ENCODE data around the gene CALN1.
"Not testable (repeated sequence)": the region's sequence is repeated elsewhere in the genome, so short reads cannot be mapped to it uniquely, and the experiment has no call there.

CALN1 gene

DNA sequence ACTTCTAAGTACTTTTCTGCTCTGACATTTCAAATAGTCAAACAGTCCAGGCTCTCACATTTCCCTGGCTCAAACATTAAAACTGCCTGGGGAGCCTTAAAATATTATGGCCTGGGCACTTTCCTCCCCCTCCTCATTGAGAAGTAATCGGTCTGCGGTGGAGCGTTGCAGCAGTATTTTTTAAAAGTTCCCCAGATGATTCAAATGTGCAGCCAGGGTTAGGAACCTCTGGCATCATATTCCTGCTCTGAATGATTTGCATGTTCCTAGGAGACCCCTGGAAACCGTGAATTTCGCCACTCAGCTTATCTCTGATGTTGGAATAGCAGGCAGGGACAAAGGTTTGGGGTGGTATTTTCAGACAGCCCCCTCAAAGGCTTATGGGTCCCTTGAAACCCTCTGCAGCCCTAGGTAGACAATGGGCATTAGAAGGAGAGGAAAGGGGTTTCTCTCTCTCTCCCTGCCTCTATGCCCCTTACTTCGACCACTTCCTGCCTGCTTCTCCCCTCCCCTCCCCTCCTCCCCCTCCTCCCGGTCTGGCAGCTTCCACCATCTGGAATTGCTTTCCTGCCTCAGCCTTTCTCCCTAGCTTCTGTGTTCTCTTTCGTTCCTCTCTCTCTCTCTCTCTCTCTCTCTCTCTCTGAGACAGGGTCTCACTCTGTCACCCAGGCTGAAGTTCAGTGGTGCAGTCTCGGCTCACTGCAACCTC, 658.0 kb downstream of the CALN1 start:
- DNase-seq (ENCODE audit: low spot score) (no peak), FAIRE-seq (no peak)

DNA sequence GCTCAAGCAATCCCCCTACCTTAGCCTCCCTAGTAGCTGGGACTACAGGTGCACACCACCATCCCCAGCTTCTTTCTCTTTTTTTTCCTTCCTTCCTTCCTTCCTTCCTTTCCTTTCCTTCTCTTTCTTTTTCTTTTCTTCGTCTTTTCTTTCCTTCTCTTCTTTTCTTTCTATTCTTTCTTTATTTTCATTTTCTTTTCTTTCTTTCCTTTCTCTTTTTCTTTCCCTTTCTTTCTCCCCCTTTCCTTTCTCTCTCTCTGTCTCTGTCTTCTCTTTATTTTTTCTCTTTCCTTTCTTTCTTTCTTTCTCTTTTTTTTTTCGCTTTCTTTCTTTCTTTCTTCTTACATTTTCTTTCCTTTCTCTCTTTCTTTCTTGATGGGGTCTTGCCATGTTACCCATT, 658.9 kb downstream of the CALN1 start:
- DNase-seq (ENCODE audit: low spot score) (no peak), FAIRE-seq (no peak)

DNA sequence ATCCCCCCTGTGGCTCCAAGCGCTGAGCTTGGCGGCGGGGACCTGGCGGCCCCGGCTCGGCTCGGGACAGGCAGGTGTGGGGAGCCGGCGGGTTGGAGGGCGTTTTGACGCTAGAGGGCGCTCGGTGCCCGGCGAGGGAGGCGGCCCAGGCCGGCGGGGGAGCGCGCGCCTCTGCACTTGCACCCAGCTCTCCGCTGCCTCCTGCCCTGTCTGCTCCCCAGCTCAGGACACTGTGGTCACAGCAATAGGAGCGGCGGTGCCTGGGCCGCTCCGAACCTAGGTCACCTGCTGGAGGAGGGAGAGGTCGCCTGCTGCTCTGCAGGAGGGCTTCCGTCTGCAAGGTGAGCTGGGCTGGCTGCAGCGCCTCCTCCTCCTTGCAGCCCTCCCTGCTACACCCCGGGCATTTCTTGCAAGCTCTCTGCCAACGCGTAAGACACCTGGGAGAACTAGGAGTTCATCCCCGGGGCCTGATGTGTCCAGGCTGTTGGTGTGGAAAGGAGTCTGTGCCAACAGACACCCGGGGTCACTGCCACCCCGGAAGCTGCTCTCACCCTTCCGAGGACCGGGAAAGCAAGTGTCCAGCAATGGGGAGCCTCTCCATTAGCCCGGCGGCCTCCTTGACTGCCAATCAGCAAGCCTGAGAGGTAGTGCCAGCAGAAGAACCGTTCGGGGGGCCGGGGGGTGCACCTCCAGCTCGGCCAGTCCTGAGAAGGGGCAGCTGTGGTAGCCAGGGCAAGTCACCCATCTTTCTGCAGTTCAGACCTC, 659.8 kb downstream of the CALN1 start:
- peak; percentile 44 for FAIRE-seq
- peak; percentile 85 for DNase-seq (ENCODE audit: low spot score)

DNA sequence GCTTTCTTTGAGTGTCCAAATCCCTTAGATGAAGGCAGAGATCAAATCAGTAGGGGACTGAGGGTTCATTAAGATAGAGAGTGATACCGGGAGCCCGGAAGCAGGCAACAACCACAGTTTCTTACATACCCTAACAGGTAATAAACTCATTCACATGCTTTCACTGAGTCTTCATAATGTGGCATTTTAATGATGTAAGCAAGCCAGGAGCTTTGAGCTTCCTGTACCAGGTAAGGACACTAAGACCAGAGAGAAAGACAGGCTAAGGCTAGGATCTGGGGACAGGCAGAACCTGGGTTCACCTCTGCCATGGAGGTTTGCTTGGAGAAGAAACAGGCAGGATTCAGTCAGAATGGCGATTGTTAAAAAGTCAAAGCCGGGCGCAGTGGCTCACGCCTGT, 661.8 kb downstream of the CALN1 start:
- no peak for DNase-seq (ENCODE audit: low spot score)
- FAIRE-seq: no peak

DNA sequence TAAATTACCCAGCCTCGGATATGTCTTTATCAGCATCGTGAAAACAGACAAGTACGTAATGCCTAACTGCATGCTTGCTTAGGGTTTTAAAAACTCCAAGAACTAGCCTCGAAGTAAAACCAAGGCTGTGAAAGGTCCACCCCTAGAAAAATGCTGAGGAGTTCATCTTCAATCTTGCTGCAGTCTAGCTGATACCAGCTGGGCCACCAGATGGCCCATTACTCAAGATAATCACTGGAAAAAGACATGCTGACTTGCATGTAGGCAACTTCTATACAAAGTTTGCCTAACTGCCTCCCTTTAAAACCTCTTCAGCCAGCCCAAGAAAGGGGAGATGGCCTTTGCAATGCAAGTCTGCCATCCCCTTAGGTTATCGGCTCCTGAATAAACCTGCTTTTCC, 666.1 kb downstream of the CALN1 start:
- DNase-seq (ENCODE audit: low spot score): no peak
- no peak for FAIRE-seq

DNA sequence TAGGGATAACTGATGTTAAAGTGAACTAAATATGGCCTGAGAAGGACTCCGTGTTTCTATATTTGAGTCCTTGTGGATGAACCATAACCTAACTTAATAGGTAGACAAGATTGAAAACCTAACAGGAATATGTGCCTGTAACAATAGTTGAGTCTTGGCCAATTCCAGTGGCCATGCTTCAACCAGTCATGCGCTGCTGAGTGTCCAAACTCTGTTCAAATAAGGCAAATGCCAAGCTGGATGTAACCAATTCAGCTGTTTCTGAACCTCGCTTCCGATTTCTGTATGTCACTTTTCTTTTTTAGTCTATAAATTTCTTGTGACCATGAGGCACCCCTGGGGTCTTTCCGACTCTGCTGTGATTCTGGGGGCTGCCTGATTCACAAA, 672.0 kb downstream of the CALN1 start:
- no peak for DNase-seq (ENCODE audit: low spot score)
- no peak for FAIRE-seq

DNA sequence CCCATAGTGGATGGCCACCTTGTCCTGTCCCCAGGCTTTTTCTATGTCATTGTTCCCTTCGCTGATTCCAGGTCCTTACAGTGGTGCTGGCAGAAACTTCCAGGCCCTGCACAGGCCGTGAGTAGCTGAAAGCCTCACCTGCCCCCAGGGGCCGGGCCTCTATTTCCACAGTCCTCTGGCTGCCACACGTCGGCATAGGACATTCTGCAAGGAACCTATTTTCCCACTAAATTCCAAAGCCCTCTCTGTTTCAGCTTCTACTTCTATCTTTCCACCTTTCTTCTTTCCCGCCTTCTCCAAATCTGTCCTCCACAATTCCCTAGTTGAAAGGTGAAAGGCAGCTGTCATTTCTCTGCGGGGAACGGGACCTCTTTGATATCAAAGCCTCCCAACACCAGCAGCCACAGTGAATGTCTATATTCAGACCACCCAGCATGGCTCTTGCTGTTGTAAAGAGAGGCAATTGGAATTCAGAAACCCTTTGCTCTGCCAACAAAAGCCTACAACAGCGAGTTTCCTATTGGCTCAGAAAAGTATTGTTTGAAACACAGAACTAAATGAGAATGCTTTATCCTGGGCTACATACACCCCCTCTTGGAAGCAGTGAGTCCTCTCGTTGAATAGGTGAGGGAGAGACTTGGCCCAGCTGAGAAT, 672.5 kb downstream of the CALN1 start:
- DNase-seq (ENCODE audit: low spot score) (no peak), FAIRE-seq (no peak)

DNA sequence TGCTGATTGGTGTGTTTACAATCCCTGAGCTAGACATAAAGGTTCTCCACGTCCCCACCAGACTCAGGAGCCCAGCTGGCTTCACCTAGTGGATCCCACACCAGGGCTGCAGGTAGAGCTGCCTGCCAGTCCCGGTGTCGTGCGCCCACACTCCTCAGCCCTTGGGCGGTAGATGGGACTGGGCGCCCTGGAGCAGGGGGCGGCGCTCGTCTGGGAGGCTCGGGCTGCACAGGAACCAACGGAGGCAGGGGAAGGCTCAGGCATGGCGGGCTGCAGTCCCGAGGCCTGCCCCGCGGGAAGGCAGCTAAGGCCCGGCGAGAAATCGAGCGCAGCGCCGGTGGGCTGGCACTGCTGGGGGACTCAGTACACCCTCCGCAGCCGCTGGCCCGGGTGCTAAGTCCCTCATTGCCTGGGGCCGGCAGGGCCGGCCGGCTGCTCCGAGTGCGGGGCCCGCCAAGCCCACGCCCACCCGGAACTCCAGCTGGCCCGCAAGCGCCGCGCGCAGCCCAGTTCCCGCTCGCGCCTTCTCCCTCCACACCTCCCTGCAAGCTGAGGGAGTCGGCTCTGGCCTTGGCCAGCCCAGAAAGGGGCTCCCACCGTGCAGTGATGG, 674.1 kb downstream of the CALN1 start:
- DNase-seq (ENCODE audit: low spot score); FAIRE-seq: not testable (repeated sequence)

DNA sequence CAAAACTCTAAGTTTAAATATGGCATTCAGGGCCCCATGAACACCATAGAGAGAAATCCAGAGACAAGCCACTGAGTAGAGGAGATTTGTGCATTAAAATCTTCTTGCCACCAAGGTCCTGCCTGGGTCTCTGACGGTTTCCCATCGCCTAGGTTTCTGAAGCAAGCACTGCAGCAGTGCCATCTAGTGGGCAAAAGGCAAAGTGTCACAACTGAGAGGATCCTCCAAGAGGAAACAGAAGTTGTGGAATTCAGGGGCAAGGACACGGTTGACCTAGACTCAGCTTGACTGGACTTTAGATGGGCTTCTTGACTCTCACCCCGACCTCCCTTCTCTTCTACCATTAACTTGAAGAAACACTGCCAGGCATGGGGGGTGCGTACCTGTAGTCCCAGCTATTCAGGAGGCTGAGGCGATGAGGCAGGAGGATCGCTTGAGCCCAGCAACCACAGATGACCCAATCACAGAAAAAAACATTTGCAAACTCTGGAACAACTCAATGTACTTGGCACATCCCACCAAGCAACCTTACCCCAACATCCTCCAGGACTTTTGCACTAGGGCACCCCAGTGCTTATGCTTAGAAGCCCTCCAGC, 676.1 kb downstream of the CALN1 start:
- FAIRE-seq (peak; percentile 50), DNase-seq (ENCODE audit: low spot score) (peak; percentile 69)

DNA sequence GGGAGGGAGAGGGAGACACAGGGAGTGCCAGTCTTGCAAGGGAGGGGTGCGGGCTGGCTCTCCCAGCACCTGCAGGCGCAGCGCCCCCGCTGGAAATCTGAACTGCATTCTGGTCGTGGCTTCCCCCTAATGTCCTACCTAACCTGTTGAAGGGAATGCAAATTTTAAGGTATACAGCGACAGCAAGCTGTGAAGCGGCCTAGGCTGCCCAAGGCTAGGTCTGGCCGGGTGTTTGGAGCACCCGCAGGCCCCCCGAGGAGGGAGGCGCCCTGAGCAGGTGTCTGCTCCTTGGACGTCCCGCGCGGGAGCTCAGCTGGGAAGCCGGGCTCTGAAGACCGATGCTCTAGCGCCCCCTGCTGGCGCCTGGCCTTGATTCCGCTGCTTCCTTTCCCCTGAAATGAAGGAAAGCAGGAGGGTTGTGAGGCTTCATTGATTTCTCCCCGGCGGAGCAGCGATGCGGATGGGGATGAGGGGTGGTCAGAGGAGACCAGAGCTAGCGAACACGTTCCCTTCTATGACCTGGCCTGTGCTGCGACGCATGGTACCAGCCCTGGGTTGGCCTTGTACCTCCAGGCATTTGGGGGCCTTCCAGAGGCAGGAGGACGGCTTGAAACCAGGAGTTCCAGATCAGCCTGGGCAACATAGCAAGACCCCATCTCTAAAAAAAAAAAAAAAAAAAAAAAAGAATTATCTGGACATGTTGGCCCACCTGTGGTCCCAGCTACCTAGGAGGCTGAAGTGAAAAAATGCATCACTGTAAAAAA, 678.8 kb downstream of the CALN1 start:
- peak; percentile 86 for DNase-seq (ENCODE audit: low spot score)
- no peak for FAIRE-seq

DNA sequence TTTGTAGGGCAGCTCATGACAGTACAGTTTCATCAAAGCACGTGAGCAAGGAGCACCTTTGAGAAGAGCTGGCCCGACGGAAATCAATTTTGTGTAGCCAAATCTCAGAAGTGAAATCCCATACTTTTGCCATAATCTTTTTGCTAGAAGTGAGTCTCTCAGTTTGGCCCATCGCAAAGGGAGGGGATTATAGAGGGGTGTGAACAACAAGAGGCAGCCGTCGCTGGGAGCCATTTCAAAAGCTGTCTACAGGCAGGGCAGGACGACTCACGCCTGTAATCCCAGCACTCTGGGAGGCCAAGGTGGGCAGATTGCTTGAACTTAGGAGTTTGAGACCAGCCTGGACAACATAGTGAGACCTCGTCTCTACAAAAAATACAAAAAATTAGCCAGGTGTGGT, 680.4 kb downstream of the CALN1 start:
- DNase-seq (ENCODE audit: low spot score) (no peak), FAIRE-seq (no peak)

Measured in urothelium cell line (cell line).